Left ventricle myocardium superior (tissue), 1 donor: ENCODE measurements around the gene ARHGAP24. TPM values are rescaled to one million over a fixed set of nuclear protein-coding genes. Genes with fewer than 3 reads are reported as not detected.

Source experiments
- ATAC-seq: fragments of 200-7000 bp; cut with Tn5 transposase; one replicate; pipeline ENCODE4 v1.9.1; 2020; ENCODE audit warnings: mild to moderate bottlenecking, moderate library complexity
- DNase-seq: peaks from one replicate; pipeline ENCODE4 v3.0.0-alpha.2; 2020
- intact Hi-C: fragments of 100-400 bp; cut with micrococcal nuclease; formaldehyde crosslinking; loops from one replicate; pipeline ENCODE4 v1.11.0; 2022
- microRNA-seq: library from miRNA; unstranded; fragments of <30 nt; microRNA quantifications from one replicate; pipeline ENCODE4 v1.2.0, GENCODE V29; 2020; ENCODE audit warnings: borderline number of aligned reads
- total RNA-seq: library from RNA; stranded (reverse); fragmentation: NEBNext Ultra II Directional; extraction: Animal tissue kit (Norgen Biotek cat#: 25700); gene quantifications from one replicate; pipeline ENCODE4 v1.2.1, GENCODE V29; 2021
- donor health status: DM: no; HTN: yes; CAD: no; lungs with severe emphysema.

Gene ARHGAP24
- total RNA-seq, 1 donor from 2014 or later = 13.3 TPM

GRCh38 chr4:86043755-86044592, 569.0 kb downstream of the ARHGAP24 start:
- ATAC-seq (peak; percentile 61), DNase-seq (no peak)
- intact Hi-C loops = loop anchor here (10.0 kb wide), 2 partner anchors 289 to 959 kb away; no protein-coding TSS in a partner anchor

DNA sequence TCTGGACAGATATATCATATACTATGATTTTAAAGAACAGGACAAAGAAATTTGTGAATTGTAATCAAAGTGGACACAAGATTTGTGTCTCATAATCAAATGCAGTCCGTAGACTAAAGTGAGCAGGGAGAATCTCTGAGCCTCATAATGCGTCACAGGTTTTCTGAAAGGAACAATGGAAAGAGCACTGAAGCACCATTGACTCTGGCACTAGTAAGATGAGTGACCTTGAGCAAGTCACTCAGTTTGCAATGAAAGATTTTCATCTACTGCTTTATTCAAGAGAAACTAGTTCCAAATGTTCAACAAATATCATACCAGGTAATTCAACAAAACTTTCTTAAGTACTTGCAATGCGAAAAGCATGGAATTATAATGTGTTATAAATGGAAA, 569.6 kb downstream of the ARHGAP24 start:
- ATAC-seq (no peak), DNase-seq (no peak)
- intact Hi-C loops = loop anchor here (10.0 kb wide), 2 partner anchors 290 to 960 kb away; no protein-coding TSS in a partner anchor

DNA sequence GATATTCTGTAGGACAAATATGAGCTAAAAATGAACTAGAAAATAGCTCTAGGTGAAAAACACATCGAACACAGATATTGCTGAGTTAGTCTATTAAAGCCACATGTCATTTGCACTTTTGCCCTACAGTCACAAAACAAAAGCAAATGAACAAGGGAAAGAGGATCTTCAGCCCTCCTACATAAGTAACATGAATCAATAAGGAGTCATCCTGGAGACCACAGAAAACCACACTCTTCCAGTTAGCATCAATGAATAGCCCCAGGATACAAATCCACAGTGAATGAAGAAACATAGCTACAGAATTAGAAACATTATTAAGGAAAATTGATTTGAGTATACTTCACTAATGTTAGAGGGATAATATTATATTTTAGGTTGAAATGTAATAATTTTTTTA, 573.5 kb downstream of the ARHGAP24 start:
- intact Hi-C loops = loop anchor here (10.0 kb wide), 2 partner anchors 294 to 964 kb away; no protein-coding TSS in a partner anchor
- ATAC-seq (no peak), DNase-seq (no peak)

DNA sequence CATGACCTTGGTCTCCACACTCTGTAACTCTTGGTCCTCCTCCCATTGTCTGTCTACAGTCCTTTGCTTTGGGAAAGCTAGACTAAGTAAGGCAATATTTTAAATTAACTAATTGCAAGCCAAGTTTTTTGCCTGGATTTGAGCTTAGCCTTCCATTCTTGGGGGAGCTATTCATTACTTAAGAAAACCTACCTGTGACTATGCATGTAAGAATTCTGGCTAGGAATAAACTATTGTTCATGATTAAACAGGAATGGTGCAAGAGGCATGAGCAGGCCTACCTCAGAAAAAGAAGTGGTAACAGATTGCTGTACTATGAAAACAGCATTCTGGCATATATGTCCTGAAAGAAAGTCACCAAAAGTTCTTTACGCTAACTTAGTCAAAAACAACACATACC, 575.5 kb downstream of the ARHGAP24 start:
- intact Hi-C loops = no loop called here
- ATAC-seq (no peak), DNase-seq (no peak)

Small RNA genes within 50 kb of the gene (microRNA-seq; reads per million reads assigned to microRNA genes)
- not detected for gene MIR4451
